ENCODE data around the gene LSM5.

DNA sequence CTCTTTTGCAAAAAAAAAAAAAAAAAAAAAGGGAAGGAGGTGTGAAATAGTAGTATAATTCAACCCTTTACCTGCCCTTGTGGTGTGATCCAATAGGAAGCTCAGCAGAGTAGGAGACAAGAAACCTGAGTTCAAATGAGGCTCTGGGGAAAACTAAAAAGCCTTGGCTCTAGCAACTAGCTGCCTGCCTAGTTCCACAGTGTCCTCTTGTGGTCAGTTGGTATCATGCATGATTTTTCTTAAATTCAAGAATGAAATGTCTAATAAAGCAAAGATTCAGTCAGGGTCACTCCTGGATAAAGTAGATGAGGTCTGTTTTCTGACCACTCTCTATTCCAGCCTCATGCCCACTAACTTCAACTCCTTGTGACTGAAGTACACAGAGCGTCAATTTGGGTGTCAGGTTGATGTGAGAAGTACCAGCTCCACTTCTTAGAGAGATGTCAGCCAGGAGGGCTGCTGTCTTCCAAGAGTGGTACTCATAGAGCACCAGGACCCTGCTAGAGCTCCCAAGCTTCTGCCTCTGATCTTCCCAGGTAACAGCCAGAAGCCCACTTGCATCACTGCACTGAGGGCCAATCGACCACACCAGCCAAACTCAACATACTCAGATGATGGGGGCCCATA lies 10.5 kb downstream of the LSM5 start:
- no peak for TF ChIP-seq POLR2A (IDR thresholded peaks at IDR 0.05; ENCODE audit: borderline replicate concordance, extremely low read depth, insufficient read depth, insufficient read length)
- TF ChIP-seq ZNF274 (IDR thresholded peaks at IDR 0.05; ENCODE audit: low read depth, low read length): no peak
- TF ChIP-seq, protein P1, sequence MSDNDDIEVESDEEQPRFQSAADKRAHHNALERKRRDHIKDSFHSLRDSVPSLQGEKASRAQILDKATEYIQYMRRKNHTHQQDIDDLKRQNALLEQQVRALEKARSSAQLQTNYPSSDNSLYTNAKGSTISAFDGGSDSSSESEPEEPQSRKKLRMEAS (IDR thresholded peaks at IDR 0.05): no peak
- TF ChIP-seq, protein P2, sequence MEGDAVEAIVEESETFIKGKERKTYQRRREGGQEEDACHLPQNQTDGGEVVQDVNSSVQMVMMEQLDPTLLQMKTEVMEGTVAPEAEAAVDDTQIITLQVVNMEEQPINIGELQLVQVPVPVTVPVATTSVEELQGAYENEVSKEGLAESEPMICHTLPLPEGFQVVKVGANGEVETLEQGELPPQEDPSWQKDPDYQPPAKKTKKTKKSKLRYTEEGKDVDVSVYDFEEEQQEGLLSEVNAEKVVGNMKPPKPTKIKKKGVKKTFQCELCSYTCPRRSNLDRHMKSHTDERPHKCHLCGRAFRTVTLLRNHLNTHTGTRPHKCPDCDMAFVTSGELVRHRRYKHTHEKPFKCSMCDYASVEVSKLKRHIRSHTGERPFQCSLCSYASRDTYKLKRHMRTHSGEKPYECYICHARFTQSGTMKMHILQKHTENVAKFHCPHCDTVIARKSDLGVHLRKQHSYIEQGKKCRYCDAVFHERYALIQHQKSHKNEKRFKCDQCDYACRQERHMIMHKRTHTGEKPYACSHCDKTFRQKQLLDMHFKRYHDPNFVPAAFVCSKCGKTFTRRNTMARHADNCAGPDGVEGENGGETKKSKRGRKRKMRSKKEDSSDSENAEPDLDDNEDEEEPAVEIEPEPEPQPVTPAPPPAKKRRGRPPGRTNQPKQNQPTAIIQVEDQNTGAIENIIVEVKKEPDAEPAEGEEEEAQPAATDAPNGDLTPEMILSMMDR (IDR thresholded peaks at IDR 0.05 in 2 of 3, conservative IDR thresholded peaks at IDR 0.05 in 1 of 3; ENCODE audit: borderline replicate concordance in 1 of 3, insufficient read depth in 1 of 3, low read depth in 2 of 3, low read length in 2 of 3): peak; percentile 79 to 92 (median 91)
- TF ChIP-seq, protein P3, sequence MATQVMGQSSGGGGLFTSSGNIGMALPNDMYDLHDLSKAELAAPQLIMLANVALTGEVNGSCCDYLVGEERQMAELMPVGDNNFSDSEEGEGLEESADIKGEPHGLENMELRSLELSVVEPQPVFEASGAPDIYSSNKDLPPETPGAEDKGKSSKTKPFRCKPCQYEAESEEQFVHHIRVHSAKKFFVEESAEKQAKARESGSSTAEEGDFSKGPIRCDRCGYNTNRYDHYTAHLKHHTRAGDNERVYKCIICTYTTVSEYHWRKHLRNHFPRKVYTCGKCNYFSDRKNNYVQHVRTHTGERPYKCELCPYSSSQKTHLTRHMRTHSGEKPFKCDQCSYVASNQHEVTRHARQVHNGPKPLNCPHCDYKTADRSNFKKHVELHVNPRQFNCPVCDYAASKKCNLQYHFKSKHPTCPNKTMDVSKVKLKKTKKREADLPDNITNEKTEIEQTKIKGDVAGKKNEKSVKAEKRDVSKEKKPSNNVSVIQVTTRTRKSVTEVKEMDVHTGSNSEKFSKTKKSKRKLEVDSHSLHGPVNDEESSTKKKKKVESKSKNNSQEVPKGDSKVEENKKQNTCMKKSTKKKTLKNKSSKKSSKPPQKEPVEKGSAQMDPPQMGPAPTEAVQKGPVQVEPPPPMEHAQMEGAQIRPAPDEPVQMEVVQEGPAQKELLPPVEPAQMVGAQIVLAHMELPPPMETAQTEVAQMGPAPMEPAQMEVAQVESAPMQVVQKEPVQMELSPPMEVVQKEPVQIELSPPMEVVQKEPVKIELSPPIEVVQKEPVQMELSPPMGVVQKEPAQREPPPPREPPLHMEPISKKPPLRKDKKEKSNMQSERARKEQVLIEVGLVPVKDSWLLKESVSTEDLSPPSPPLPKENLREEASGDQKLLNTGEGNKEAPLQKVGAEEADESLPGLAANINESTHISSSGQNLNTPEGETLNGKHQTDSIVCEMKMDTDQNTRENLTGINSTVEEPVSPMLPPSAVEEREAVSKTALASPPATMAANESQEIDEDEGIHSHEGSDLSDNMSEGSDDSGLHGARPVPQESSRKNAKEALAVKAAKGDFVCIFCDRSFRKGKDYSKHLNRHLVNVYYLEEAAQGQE (IDR thresholded peaks at IDR 0.05; ENCODE audit: low read depth): no peak
- no peak for TF ChIP-seq EZH2phosphoT487 (IDR thresholded peaks at IDR 0.05; ENCODE audit: borderline replicate concordance)

All from HCT116 (cell line).